Vagina (tissue), 2 donors: Measurements from ENCODE around the gene SLITRK2. TPM values are rescaled to one million over a fixed set of nuclear protein-coding genes. Genes with fewer than 3 reads are reported as not detected.

Source experiments
- DNase-seq, 2 donors: peaks; one replicate each; pipeline ENCODE4 v3.0.0-alpha.2; 2017; ENCODE audit errors: extremely low spot score in 2 of 2
- H3K27ac ChIP-seq: fragments of 200-600 bp; sonication (generic); one replicate; pipeline ENCODE4 v1.5.1; 2019
- H3K27me3 ChIP-seq: fragments of 200-600 bp; sonication (generic); one replicate; pipeline ENCODE4 v1.5.1; 2019
- H3K36me3 ChIP-seq, 2 donors: fragments of 200-600 bp; sonication (generic); one replicate each; pipeline ENCODE4 v1.5.1; 2017 to 2019
- H3K4me1 ChIP-seq: fragments of 200-600 bp; sonication (generic); one replicate; pipeline ENCODE4 v1.5.1; 2019
- H3K4me3 ChIP-seq, 2 donors: fragments of 200-600 bp; sonication (generic); 1 replicate in 1 of 2; 2 replicates in 1 of 2; pipeline ENCODE4 v1.5.1; 2016 to 2019
- H3K9me3 ChIP-seq: fragments of 200-600 bp; sonication (generic); one replicate; pipeline ENCODE4 v1.5.1; 2019
- CTCF ChIP-seq, 3 experiments: fragments of 450-650 bp in 2 of 3; fragments of 200-600 bp in 1 of 3; sonication (generic) in 1 of 3; IDR thresholded peaks; one replicate each; pipeline ENCODE4 v1.5.1; 2017 to 2019; ENCODE audit warnings: antibody characterized with exemption in 3 of 3, mild to moderate bottlenecking in 2 of 3, moderate library complexity in 2 of 3
- POLR2A ChIP-seq, 2 donors: fragments of 450-650 bp; IDR thresholded peaks; one replicate each; pipeline ENCODE4 v1.6.1; 2017; ENCODE audit warnings: antibody characterized with exemption in 2 of 2, mild to moderate bottlenecking in 2 of 2, moderate library complexity in 2 of 2
- POLR2AphosphoS5 ChIP-seq, 2 donors: sonication (generic); formaldehyde crosslinking; IDR thresholded peaks; one replicate each; pipeline ENCODE4 v1.9.0; 2017; ENCODE audit warnings: antibody characterized with exemption in 2 of 2, mild to moderate bottlenecking in 2 of 2, low read depth in 1 of 2; ENCODE audit not compliant: insufficient read depth in 1 of 2
- intact Hi-C: fragments of 100-400 bp; cut with DNase I; formaldehyde crosslinking; loops from one replicate; pipeline ENCODE4 v1.15.1; 2023
- total RNA-seq: library from RNA; depleted of rRNA; stranded (reverse); fragments of >200 nt; gene quantifications from one replicate; pipeline ENCODE4 v1.2.3, GENCODE V29; 2016

The SLITRK2 gene
- total RNA-seq, 1 donor from 2014 or later: 0.49 TPM

- TF ChIP-seq POLR2AphosphoS5 (IDR thresholded peaks at IDR 0.05; ENCODE audit: insufficient read depth in 1 of 2, low read depth in 1 of 2) (no peak), CTCF (IDR thresholded peaks at IDR 0.05) (no peak), POLR2A (IDR thresholded peaks at IDR 0.05) (no peak)
- Histone ChIP-seq H3K4me1 (no peaks in the 10 kb centered on the region), H3K36me3 (no peaks in the 10 kb centered on the region), H3K9me3 (no peaks in the 10 kb centered on the region), H3K27ac (no peak overlapping the region), H3K27me3 (no peaks in the 10 kb centered on the region), H3K4me3 (no peak overlapping the region)
- intact Hi-C loops: no loop called here
- DNase-seq: no peak
Observed at GRCh38 chrX:145821898-145822571, 4.4 kb downstream of the SLITRK2 start.

GRCh38 chrX:145823132-145823531, 5.5 kb downstream of the SLITRK2 start:
- H3K9me3 ChIP-seq: no peaks in the 10 kb centered on the region
- intact Hi-C loops: no loop called here

GRCh38 chrX:145825896-145826295, 8.3 kb downstream of the SLITRK2 start:
- TF ChIP-seq POLR2AphosphoS5 (IDR thresholded peaks at IDR 0.05; ENCODE audit: insufficient read depth in 1 of 2, low read depth in 1 of 2): no peak
- TF ChIP-seq POLR2A (IDR thresholded peaks at IDR 0.05): no peak
- no peak for TF ChIP-seq CTCF (IDR thresholded peaks at IDR 0.05)
- Histone ChIP-seq H3K36me3 (no peaks in the 10 kb centered on the region), H3K4me1 (no peaks in the 10 kb centered on the region), H3K27ac (no peak overlapping the region), H3K27me3 (no peaks in the 10 kb centered on the region), H3K9me3 (no peaks in the 10 kb centered on the region), H3K4me3 (no peak overlapping the region)
- intact Hi-C loops: loop anchor here (2.0 kb wide), 1 partner anchor 19 kb away; no protein-coding TSS in a partner anchor
- DNase-seq: no peak

More at GRCh38 chrX:145823132-145823531, 5.5 kb downstream of the SLITRK2 start:
- Histone ChIP-seq H3K4me3 (no peak overlapping the region), H3K27ac (no peak overlapping the region), H3K4me1 (no peaks in the 10 kb centered on the region), H3K27me3 (no peaks in the 10 kb centered on the region), H3K36me3 (no peaks in the 10 kb centered on the region)
- TF ChIP-seq POLR2AphosphoS5 (IDR thresholded peaks at IDR 0.05; ENCODE audit: insufficient read depth in 1 of 2, low read depth in 1 of 2): no peak
- no peak for TF ChIP-seq CTCF (IDR thresholded peaks at IDR 0.05)
- no peak for TF ChIP-seq POLR2A (IDR thresholded peaks at IDR 0.05)
- DNase-seq: no peak

- TF ChIP-seq POLR2A (IDR thresholded peaks at IDR 0.05) (no peak), POLR2AphosphoS5 (IDR thresholded peaks at IDR 0.05; ENCODE audit: insufficient read depth in 1 of 2, low read depth in 1 of 2) (no peak)
- DNase-seq: no peak
- Histone ChIP-seq H3K9me3 (no peaks in the 10 kb centered on the region), H3K36me3 (no peaks in the 10 kb centered on the region), H3K4me1 (no peaks in the 10 kb centered on the region), H3K4me3 (no peak overlapping the region), H3K27ac (no peak overlapping the region), H3K27me3 (no peaks in the 10 kb centered on the region)
- intact Hi-C loops: no loop called here
Observed at GRCh38 chrX:145826466-145826865, 8.8 kb downstream of the SLITRK2 start.

GRCh38 chrX:145832796-145833195, 15.2 kb downstream of the SLITRK2 start:
- Histone ChIP-seq H3K9me3 (no peaks in the 10 kb centered on the region), H3K27ac (no peak overlapping the region), H3K4me3 (no peak overlapping the region), H3K27me3 (no peaks in the 10 kb centered on the region), H3K4me1 (no peaks in the 10 kb centered on the region), H3K36me3 (no peaks in the 10 kb centered on the region)
- TF ChIP-seq POLR2AphosphoS5 (IDR thresholded peaks at IDR 0.05; ENCODE audit: insufficient read depth in 1 of 2, low read depth in 1 of 2) (no peak), CTCF (IDR thresholded peaks at IDR 0.05) (no peak), POLR2A (IDR thresholded peaks at IDR 0.05) (no peak)
- intact Hi-C loops: no loop called here
- no peak for DNase-seq
